NCI-H146 treated with DMSO at 0.1 percent for 48 hours (cell line): ENCODE data around the gene TRMT2A.

Experiments used
- DNase-seq: peaks from one replicate; lab custom pipeline; 2025; ENCODE audit not compliant: unreplicated experiment; lab: John Stamatoyannopoulos, UW

TRMT2A gene

DNA sequence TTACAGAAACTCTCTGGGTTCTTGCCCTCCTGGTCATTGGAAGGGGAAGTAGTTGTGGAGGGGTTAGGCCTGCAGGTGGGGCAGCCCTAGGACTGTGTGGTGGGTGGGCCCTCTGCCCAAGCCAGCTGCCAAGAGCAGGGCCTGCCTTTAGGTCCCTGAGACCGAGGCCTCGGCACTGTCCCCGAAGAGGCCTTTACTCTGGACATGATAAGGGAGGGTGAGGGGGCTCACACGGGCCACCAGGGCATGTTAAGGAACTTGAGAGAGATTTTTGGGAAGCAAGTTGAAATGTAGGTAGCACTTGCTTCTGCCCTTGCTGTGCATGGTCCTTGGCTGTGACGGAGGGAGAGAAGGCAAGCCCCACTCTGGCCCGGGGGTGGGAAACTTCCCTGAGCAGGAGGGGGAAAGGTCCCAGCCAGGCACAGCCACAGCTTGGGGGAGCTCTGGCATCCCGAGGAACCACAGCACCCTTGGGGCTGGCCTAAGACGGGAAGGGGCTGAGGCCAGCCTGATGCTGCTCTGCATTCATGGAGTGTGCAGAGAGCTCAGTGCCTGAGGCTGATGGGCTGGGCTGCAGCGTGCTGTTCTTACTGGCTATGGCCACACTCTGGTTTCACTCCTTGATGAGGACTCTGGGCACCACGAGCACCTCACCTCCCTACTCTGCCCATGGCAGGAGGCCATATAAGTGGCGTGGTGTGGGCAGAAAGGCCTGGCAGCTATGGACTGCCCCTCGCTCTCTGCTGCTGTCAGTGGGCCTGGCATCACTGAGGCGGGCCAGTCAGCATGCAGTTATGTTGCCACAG is 8.9 kb downstream of the TRMT2A start:
- DNase-seq: no peak

DNA sequence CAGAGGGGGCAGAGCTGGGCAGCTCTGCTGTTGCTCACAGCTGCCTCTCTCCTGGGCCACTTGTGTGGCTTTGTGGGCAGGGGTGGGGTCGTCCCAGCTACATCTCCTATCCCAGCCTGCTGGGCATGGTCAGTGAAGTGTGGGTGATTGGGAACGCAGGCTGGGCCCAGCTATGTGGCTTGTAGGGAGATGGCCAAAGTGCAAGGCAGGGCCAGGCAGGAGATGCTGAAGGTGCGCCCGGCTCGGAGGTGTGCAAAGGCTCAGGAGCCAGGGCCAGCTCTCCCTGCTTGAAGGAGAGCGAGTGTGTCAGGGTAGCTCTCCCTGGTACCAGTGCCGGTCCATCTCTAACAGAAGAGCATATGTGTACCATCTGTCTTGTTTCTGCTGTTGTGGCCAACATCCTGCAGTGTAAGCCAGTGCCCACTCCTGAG is 9.5 kb downstream of the TRMT2A start:
- DNase-seq: no peak

DNA sequence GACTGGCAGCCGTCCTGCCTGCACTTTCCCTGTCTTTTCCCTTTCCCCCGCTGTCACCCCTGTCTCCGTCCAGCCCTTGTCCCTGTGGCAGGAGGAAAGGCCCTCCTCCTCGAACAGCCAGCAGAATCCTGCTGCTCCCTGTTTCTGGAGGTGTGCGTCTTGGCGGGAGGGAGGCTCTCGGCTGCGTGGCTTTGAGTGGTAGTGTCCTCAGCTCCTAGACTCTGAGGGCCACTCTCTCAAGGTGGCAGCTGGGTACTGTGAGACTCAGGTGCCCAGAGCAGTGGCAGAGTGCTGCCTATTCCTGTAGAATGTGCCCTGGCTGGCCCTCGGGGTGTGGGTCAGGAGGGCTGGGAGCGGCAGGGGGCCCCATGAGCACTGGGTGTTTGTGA is 10.2 kb downstream of the TRMT2A start:
- no peak for DNase-seq

DNA sequence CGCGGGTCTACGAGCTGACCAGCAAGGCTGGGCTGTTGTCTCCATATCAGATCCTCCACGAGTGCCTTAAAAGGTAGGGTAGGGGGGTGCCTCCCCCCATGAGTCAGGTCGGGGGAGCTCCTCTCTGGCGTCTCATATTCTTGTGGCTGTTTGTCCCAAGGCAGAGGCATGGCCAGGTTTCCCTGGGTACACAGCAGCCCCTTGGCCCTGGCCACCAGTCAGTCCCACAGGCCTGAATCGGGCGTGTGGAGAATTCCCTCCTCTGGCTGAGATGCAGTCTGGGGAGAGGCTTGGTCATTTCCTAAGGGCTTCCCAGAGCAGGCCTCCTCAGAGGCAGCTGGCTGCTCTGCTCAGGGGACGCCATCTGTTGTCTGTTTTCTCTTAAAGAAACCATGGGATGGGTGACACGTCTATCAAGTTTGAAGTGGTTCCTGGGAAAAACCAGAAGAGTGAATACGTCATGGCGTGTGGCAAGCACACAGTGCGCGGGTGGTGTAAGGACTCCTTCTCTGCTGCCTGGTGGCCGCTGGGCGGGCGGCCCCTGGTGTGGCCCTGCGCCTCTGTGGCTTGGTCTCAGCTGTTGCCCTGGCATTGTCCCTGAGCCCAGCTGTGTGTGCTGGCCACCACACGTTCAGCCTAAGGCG is 10.7 kb downstream of the TRMT2A start:
- DNase-seq: no peak

DNA sequence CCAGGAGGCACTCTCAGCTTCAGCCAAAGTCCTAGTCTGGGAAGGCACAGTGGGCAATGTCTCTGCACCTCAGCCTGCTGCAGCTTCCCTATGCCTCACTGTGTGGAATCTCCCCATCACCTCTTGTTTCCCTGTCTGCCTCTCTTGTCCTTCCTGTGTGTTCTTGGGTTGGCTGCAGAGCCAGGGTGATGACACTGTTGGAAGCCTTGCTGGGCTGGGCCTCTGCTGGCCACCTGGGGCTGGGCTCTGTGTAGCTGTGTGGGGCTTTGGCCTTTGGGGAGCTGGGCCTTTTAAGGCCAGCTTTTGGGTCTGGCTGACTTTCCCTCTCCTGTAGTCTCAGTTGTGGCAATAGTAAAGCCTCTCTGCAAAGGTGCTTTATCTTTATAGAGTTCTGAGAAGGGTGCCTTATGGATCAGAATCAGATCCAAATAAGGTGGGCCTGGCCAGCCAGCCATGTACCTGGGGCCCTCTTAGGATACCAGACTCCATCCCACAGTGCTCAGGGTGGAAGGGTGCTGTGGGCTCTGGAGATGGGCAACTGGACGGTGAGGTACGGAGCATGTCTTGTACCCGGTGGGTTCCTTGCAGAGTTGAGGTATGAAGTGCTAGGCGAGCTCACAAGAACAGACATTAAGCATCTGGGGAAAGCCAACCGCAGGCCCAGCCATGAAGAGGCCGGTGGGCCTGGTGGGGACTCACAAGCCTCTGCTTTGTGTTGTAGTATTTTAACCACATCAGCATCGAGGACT is 11.4 kb downstream of the TRMT2A start:
- DNase-seq: no peak

DNA sequence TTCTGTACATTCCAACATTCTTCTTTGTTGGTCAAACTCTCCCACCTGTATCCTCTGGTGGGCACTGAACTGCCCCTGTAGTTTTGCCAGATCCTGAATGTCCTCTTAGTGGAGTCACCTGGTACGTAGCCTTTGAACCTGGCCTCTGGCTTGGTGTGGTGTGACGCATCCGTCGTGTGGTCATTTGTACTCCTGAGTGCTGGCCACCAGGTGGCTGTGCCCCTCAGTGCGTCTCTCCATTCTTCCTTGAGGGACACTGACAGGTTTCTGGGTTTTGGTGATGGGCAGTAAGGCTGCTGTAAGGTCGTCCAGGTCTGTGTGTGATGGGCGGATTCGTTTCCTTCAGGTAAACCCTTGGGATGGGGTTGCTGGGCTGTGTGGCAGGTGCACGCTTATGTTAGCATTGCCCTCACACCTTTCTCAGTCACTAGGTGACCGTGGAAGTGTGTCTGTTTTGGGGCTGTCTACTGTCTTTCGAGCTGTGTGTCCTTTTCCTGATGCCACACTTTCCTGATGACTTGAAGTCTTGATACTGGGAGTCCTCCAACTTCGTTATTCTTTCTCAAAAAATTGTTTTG is 14.7 kb downstream of the TRMT2A start:
- no peak for DNase-seq

DNA sequence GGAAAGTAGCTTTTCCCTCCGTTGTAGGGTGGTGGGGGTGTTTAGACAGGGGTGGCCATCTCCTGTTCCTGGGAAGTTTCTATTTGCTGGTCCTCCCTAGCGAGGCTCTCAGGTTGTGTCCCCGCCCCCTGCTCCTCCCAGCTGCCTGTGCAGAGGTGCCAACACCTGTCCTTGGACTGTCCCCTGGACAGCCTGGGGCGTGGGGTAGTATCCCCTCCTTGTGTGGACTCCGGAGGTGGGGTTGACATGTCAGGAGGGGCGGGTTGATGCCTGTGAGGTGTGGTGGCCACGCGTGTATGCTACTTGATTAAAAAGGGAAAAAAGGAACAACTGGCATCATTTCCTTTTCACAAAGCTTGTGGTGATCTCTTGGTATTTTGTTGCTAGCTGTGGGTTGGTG is 15.4 kb downstream of the TRMT2A start:
- DNase-seq: no peak

DNA sequence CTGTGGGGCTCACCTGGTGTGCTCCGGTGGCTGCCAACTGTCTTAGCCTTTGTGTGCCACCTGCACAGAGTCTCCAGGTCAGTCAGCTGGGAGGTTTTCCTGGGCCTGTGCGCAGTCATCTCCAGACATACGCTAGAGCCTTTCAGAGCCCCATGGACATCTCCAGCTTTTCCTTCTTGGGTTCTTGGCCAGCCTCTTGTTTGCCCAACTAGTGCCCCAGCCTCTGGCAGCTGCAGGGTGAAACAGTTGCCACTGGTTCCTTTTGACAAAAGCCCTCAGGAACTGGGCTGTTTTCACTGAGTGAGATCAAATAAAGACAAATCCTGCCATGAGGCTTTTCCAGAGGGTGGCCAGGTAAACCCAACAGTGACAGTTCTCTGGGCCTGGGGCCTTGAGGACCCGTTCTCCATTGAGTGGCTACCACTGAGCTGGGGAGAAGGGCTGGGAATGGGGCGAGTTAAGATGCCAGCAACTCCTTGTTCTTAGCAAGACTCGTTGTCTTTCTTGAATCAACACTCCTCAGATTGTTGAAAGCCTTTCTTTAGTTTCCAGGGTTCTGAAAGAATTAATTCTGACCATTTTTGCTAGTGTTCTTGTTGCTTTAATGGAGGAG is 17.8 kb downstream of the TRMT2A start:
- DNase-seq: no peak

DNA sequence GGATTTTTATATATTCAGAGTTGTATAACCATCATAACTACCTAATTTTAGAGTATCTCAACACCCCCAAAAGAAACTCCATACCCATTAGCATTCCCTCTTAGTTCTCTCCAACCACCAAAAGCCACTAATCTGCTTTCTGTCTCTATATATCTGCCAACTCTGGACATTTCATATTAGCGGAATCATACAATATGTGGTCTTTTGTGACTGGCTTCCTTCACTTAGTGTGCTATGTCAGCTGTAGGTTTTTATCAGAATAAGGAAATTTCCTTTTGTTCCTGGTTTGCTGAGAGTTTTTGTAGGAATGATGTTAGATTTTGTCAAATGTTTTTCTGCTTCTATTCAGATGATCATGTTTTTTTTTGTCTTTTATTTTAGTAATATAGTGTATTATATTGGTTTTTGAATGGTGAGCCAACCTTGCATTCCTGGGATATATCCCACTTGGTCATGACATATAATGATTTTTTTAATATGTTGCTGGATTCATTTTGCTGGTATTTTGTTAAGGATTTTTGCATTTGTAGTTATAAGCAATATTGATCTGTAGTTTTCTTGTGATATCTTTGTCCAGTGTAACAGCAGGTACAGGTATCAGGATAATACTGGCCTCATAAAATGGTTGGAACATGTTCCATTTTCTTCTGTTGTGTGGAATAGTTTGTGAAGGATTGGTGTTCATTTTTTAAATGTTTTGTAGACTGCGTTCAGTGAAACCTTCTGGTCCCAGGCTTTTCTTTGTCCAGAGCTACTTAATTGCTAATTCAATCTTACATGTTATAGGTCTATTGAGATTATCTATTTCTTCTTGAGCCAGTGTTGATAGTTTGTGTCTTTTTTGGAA is 20.2 kb downstream of the TRMT2A start:
- no peak for DNase-seq

DNA sequence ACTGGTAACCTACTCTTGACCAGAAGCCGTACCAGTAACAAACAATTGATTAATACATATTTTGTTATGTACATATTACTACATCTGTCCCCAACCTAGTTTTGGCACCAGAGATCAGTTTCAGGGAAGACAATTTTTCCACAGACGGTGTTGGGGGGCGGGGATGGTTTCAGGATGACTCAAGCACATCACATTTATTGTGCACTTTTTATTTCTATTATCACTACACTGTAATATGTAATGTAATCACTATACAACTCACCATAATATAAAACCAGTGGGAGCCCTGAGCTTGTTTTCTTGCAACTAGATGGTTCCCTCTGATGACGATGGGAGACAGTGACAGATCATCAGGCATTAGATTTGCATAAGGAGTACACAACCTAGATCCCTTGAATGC is 21.5 kb downstream of the TRMT2A start:
- no peak for DNase-seq

DNA sequence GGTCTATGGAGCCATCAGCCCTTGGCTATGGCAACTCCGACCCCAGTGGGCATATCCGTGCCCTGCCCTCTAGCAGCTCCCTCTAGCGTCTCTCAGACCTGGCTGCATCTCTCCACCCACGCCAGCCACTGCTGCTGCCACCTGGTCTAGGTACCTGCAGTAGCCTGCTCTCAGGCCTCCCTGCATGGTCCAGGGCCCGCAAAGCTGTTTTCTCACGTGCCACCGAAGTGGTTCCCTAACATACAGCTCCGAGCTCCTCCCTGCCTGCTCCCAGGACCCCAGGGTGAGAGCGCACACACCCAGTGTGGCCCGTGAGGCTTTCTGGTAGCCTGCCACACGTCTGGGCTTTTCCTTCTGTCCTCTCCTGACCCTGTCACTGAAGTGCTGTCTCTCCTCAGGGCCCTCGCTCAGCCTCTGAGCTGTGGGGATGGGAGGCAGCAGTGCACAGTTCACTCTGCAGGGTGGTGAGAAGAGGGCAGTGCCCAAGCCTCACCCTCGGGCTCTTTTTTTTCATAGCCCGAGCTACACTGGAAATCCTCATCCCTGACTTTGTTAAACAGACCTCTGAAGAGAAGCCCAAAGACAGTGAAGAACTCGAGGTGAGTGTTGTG is 22.7 kb downstream of the TRMT2A start:
- no peak for DNase-seq

DNA sequence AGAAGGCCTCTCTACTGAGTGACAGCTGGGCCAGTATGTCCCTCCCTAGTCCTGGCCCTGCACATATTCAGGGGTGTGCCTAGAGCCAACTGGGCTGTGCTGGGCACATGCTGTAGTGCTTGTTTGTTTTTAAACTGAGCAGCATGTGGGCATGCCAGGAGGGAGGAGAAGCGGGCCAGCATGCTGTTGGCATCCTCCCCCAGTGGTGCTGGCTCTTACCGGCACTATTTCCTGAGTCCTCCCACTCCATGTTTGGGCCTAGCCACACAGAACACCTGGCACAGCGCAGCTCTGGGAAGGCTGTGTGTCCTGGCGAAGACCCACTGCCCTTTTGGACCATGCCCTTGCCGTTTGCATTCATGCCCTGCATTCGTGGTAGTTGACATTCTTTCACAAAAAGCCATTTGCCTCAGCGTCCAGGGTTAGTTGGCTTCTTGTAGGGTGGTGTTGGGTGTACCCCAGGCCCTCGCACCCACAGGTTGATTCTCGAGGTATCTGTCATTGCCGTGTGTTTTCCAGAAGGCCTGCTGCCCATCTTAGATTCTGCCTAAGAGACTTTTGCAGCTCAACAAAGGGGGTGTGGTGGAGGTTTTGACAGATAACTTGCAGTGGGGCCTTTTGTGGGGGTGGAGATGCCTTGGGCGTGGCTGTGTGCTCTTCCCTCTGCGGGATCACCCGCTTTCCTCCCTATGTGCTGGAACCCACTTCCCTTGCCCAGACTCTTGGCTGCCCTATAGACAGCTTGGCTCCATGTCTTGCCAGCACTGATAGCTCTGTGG is 23.4 kb downstream of the TRMT2A start:
- no peak for DNase-seq

DNA sequence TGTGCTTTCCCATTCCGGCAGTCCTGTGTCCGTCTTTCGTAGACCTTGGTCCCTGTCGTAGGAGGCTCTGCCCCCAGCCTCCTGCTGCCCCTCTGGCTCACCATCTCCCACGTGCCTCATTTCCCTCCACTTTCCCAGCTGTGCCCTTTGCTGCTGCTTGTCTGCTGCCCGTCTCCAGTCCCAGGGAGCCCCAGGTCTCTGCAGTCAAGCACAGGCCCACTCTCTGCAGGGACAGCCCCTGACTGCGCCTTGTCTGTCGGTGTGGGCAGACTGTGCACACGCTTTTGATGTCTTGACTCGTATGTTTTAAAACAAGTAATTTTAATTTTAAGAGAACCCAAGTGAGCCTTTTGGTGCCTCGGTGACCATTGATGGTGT is 24.6 kb downstream of the TRMT2A start:
- no peak for DNase-seq

DNA sequence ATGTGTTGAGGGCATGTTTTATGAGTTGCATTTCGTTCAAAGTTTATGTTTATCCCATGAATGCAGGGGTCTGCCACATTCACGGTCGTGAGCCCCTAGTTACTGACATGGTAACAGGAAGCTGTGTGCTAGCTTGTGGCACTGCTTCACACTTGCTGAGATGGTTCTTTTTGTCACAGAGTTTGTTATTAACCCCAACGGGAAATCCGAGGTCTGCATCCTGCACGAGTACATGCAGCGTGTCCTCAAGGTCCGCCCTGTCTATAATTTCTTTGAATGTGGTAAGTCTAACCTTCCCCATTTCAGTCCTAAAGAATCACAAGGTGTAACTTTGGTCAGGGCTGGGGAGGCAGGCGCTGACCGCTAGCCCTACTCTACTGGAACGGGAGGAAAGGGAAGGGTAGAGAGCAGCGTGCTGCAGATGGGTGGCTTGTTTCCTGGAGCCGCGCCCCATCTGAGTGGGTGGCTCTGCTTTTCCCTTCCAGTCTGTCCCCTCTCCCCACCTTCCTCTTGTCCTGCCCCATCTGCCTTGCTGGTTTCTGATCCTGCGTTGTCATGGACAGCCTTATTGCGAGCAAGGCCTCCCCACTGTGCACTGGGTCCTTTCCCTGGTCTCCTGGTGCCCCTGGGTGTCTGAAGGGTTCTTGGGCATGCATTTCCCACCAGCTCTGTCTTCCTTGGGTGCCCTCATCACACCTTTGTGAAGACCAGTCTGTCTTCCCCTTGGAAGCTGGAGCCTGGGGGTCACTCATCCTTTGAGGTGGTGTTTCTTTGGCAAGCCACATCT is 25.1 kb downstream of the TRMT2A start:
- DNase-seq: no peak

DNA sequence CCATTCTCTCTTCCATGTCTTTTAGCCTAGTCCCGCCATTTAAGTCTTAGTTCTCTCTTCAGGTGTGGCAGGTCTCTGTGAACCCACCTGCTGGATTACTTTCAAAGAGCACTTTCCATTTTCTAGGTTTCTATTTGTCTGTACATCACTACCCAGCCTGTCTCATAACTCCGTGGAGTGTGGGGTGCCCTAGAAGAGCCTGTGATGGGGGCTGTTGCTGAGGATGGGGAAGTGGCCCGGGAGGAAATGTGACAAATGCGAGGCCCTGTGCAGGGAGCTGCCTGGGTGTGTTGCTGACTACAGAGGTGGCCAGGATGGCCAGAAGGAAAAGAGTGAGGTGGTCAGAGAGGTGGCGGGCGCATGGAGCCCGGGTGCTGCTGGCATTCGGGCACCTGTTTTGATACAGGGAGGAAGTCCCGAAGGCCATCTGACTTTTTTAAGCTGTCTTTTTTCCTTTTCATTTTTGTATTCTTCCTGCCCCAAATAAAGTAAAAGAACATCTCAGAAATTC is 26.2 kb downstream of the TRMT2A start:
- no peak for DNase-seq

DNA sequence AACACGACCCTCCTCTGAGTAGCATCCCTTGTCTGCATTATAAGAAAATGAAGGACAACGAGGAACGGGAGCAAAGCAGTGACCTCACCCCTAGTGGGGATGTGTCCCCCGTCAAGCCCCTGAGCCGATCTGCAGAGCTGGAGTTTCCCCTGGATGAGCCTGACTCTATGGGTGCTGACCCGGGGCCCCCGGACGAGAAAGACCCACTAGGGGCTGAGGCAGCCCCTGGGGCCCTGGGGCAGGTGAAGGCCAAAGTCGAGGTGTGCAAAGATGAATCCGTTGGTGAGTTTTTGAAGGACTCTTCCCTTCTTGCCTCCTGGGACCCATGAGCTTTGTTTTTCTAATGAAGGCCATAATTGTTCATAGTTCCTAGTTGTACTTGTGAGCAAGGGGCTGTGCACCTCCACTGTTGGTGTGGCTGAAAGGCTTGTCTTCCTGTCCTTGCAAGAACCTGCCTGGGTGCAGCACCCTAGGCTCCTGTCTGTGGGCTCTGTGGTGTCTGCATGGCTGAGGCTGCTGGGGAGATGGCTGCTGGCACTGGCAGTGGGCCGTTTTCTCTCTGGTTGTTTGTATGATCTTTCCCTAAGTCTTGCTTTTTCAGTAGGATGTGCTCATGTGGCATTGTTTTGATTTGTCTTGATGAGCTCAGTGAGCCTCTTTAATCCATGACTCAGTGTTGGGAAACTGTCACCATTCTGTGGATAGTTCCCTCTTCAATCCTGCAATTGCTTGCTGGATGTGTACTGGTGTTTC is 26.9 kb downstream of the TRMT2A start:
- DNase-seq: no peak

DNA sequence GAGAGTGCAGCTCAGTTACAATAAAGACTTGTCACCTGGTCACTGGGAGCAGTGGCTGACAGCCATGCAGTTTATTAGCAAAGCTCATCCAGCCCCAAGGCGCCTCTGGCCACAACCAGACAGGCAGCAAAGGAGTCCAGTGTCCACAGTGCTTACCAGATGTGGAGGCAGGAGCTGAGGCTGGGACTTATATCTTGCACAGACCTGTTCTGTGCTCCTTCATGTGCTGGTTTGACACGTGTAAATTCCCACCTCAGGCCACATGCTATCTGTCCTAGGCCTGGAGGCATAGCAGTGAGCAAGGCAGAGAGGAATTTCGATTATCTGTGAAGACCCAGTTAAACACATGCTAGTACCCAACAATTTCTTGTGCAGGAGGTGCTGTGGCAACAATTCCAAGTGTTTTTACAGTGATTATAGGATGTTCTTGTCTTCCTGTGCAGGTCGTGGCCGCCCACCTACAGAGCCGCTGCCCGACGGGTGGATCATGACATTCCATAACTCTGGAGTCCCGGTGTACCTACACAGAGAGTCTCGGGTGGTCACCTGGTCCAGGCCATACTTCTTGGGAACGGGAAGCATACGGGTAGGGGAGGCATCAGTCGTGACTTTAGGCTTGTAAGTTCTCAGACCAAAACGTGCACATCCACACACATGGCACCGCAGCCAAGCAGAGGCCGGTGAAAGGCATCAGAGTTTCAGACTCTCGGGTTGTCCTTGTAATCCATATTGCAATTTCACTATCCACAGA is 27.6 kb downstream of the TRMT2A start:
- no peak for DNase-seq
